HG03520 (cell line): ENCODE results near the gene KLHL34.

Source experiments
- ATAC-seq: cut with Tn5 transposase; IDR thresholded peaks from one replicate; pipeline ENCODE4 v1.9.1; 2021; ENCODE audit warnings: mild to moderate bottlenecking, moderate library complexity; ENCODE audit not compliant: unreplicated experiment

KLHL34 gene

GRCh38 chrX:21658152-21658737 lies at the start of gene KLHL34:
Gene KLHL34, minus strand, starts transcription at chrX:21658330. Its CDS starts 542 bp downstream, at chrX:21657788.
- ATAC-seq, result no peak

- no peak for ATAC-seq
Observed at GRCh38 chrX:21705225-21705624, 47.1 kb upstream of the KLHL34 start.

- no peak for ATAC-seq
Observed at GRCh38 chrX:21702725-21703124, 44.6 kb upstream of the KLHL34 start.

GRCh38 chrX:21700967-21701366 lies 42.8 kb upstream of the KLHL34 start:
- ATAC-seq, result no peak

GRCh38 chrX:21700275-21700674 lies 42.1 kb upstream of the KLHL34 start:
- ATAC-seq, result no peak

GRCh38 chrX:21699136-21699535 lies 41.0 kb upstream of the KLHL34 start:
- no peak for ATAC-seq

GRCh38 chrX:21698272-21698671 lies 40.1 kb upstream of the KLHL34 start:
- no peak for ATAC-seq

- no peak for ATAC-seq
Observed at GRCh38 chrX:21691512-21692018, 33.4 kb upstream of the KLHL34 start.

GRCh38 chrX:21683941-21684340 lies 25.8 kb upstream of the KLHL34 start:
- ATAC-seq, result no peak

GRCh38 chrX:21678048-21678612 lies 20.0 kb upstream of the KLHL34 start:
- ATAC-seq, result no peak

- ATAC-seq, result no peak
Observed at GRCh38 chrX:21675931-21676330, 17.8 kb upstream of the KLHL34 start.

- no peak for ATAC-seq
Observed at GRCh38 chrX:21674430-21675186, 16.5 kb upstream of the KLHL34 start.

- no peak for ATAC-seq
Observed at GRCh38 chrX:21666679-21667078, 8.5 kb upstream of the KLHL34 start.

- no peak for ATAC-seq
Observed at GRCh38 chrX:21666252-21666651, 8.1 kb upstream of the KLHL34 start.

- no peak for ATAC-seq
Observed at GRCh38 chrX:21662761-21663160, 4.6 kb upstream of the KLHL34 start.

- no peak for ATAC-seq
Observed at GRCh38 chrX:21661316-21661715, 3.2 kb upstream of the KLHL34 start.

GRCh38 chrX:21660156-21660555 lies 2.0 kb upstream of the KLHL34 start:
- no peak for ATAC-seq

- ATAC-seq, result no peak
Observed at GRCh38 chrX:21659320-21659719, 1.2 kb upstream of the KLHL34 start.

- no peak for ATAC-seq
Observed at GRCh38 chrX:21658746-21659145, 616 bp upstream of the KLHL34 start.

- ATAC-seq, result no peak
Observed at GRCh38 chrX:21657318-21658151, 595 bp downstream of the KLHL34 start.
